Colon (tissue), 2 donors: ENCODE data around the gene PHOSPHO2.

Source experiments
- FAIRE-seq: peaks from 2 replicates; lab custom pipeline; 2012; peaks lifted over from hg19 to GRCh38; lab: Jason Lieb, UNC
- donor health status: control.
- donor health status: control.

PHOSPHO2 gene

GRCh38 chr2:169716938-169717690, 22.8 kb downstream of the PHOSPHO2 start:
- no peak for FAIRE-seq

GRCh38 chr2:169717691-169718063, 23.4 kb downstream of the PHOSPHO2 start:
- no peak for FAIRE-seq

DNA sequence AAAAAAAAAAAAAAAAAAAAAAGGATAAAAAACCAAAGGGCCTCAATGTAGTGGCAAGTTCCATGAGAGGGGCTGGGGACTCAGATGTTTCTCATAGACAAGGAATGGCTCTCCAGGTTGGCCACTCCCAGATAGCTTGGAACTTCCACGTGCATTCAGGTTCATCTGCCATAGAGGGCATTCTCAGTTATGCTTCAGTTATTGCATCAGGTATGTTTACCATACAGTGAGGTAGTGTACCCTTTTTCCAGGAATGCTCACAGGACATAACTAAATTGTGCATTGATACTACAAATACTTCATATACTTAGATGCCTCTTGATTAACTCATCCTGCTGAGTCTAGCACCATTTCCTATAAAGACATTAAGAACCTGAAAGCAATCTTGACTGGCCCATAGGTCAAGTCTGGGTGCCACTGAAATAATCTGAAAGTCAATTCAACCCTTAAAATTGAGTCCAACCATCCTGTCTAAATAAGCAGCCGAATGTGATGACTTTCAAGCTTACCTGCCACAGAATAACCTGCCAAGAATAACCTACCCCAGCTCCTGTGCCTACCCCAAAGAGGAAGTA, 24.7 kb downstream of the PHOSPHO2 start:
- no peak for FAIRE-seq

GRCh38 chr2:169721016-169721415, 26.7 kb downstream of the PHOSPHO2 start:
- FAIRE-seq, result no peak

DNA sequence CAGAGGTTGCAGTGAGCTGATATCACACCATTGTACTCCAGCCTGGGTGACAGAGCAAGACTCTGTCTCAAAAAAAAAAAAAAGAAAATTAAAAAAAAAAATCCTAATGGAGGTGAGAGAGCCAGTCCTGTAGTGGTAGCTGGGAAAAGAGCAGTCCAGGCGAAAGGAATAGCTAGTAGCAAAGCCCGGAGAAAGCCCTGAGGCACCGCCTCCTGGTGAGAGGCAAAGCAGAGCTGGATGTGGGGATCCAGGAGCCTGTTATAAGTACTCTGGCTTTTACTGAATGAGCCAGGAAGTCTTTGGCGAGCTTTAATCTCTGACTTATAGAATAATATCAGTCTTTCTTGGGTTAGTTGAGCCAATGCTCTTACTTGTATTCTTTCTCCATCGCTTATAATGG, 32.8 kb downstream of the PHOSPHO2 start:
- FAIRE-seq, result no peak

GRCh38 chr2:169729274-169729605, 35.0 kb downstream of the PHOSPHO2 start:
- FAIRE-seq, result no peak

GRCh38 chr2:169732075-169732474, 37.8 kb downstream of the PHOSPHO2 start:
- FAIRE-seq, result no peak

DNA sequence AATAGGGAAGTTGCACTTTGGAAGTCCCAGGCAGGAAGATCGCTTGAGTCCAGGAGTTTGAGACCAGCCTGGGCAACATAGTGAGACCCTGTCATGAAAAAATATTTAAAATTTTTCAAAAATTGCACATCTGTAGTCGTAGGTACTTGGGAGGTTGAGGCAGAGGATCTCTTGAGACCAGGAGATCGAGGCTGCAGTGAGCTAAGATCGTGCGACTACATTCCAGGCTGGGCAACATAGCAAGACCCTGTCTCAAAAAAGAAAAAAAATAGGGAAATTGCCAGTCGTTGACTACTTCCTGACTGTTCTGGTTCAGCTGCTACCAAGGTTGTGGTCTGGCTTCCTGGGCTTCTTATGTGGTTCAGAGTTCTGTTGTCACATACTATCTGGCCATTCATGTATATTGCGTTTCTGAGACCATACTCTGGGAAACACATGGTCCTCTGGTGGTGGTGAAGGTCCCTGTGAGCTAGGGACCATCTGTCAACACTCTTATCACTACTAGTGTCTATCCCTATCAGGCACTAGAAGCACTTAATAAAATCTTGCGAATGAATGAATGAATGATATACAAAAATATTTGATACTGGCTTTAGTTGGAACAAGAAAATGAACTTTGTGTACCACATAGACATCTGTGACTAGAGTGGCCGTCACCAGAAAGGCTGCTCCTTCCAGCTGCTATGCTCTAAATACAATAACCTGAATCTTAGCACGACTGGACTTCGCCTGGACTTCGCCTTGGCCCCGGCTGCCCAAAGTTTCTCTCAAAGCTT, 38.5 kb downstream of the PHOSPHO2 start:
- FAIRE-seq, result no peak

GRCh38 chr2:169734169-169734847, 40.0 kb downstream of the PHOSPHO2 start:
- no peak for FAIRE-seq

DNA sequence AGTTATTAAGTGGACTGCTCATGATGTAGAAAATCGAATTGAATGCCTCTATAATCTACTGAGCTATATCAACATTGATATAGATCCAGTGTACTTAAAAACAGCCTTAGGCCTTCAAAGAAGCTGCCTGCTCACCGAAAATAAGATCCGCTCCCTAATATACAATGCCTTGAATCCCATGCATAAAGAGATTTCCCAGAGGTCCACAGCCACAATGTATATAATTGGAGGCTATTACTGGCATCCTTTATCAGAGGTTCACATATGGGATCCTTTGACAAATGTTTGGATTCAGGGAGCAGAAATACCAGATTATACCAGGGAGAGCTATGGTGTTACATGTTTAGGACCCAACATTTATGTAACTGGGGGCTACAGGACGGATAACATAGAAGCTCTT, 41.4 kb downstream of the PHOSPHO2 start:
- no peak for FAIRE-seq

GRCh38 chr2:169736902-169737301, 42.6 kb downstream of the PHOSPHO2 start:
- no peak for FAIRE-seq

- FAIRE-seq, result no peak
Measured at GRCh38 chr2:169738566-169739229, 44.4 kb downstream of the PHOSPHO2 start.

DNA sequence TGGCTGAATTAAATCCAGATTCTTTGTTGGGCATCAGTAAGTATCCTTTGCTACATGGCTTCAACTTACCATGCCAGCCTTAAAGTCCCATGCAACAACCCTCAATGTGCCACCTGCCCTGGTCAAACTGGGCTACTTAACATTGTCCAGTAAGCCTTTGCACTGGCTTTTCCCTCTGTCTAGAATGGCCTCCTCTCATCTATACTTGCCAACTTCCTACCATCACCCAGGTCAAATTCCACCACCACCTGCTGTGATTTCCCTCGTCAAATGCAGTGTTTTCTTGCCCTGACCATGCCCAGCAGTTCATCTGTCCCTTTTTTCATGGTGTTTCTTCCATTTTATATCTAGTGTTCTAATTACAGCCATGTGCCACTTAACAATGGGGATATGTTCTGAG, 45.1 kb downstream of the PHOSPHO2 start:
- no peak for FAIRE-seq

DNA sequence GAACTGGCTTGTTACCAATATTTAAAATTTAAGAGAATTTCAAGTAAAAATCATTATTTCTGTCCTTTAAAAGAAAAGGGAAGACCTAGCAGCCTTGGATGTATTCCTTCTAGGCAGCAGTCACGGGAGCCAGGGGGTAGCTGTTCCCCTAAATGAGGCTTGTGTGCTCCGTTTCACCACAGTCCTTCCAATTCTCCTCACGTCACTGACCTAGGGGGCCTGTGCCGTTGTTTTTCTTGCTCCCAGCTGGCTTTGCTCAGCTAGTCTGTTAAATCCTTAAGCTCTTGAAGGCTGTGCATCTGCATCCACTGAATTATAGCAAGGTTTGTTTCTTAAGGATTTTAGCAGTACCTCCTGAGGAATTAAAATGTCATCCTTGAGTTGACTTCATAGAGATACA, 49.3 kb downstream of the PHOSPHO2 start:
- no peak for FAIRE-seq

DNA sequence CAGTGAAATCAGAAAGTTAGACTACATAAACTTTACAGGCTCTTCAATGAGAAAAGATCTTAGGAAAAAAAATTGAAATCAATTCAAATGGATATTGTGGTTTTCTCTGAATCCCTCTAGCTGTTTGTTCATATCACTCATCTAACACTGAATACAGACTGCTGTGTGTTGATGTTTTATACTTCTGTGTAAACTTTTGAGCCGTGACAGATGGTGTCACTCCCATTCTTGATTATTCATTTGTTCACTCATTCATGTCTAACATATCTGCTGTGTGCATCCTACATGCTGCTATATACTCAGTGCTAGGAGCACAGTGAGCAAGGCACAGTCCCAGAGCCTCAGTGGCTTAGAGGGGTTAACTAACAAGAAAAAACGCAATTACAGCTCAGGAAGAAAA, 52.0 kb downstream of the PHOSPHO2 start:
- no peak for FAIRE-seq

- no peak for FAIRE-seq
Measured at GRCh38 chr2:169748319-169748718, 54.0 kb downstream of the PHOSPHO2 start.
